MCF 10A (cell line): ENCODE results near the gene SNTG2. TPM values are rescaled to one million over a fixed set of nuclear protein-coding genes. Genes with fewer than 3 reads are reported as not detected.

Experiments
- BruUV-seq: library from RNA; stranded (reverse); fragments of 400-500 nt; replicated peaks from 2 replicates; lab custom pipeline; 2021; lab: Mats Ljungman, UMichigan
- CTCF ChIA-PET: fragments of 300-600 bp; sonication (Branson Sonifier 250); formaldehyde crosslinking; extraction: SDS; loops from one replicate; lab custom pipeline; 2021; ENCODE audit warnings: antibody characterized with exemption, inconsistent platforms; lab: Yijun Ruan, JAX
- POLR2A ChIA-PET: fragments of 300-600, 350-650 bp; sonication (Branson Sonifier 250); formaldehyde crosslinking; extraction: SDS; loops from one replicate; lab custom pipeline; 2020; ENCODE audit warnings: antibody characterized with exemption, inconsistent platforms; lab: Yijun Ruan, JAX
- DNase-seq: peaks from one replicate; pipeline ENCODE4 v3.0.0-alpha.2; 2018; ENCODE audit not compliant: unreplicated experiment
- H3K27ac Mint-ChIP-seq: one replicate; pipeline ENCODE4 v1.8.0; 2022; ENCODE audit warnings: mild to moderate bottlenecking, low read depth, mixed read lengths; ENCODE audit not compliant: unreplicated experiment
- H3K27me3 Mint-ChIP-seq: one replicate; pipeline ENCODE4 v1.8.0; 2022; ENCODE audit warnings: mixed read lengths; ENCODE audit not compliant: insufficient read depth, unreplicated experiment
- H3K36me3 Mint-ChIP-seq: one replicate; pipeline ENCODE4 v1.8.0; 2022; ENCODE audit warnings: mild to moderate bottlenecking, moderate library complexity, mixed read lengths; ENCODE audit not compliant: insufficient read depth, unreplicated experiment
- H3K4me1 Mint-ChIP-seq: one replicate; pipeline ENCODE4 v1.8.0; 2022; ENCODE audit warnings: mixed read lengths; ENCODE audit not compliant: insufficient read depth, unreplicated experiment
- H3K4me3 Mint-ChIP-seq: one replicate; pipeline ENCODE4 v1.8.0; 2022; ENCODE audit warnings: mild to moderate bottlenecking, moderate library complexity, mixed read lengths; ENCODE audit not compliant: unreplicated experiment
- H3K9me3 Mint-ChIP-seq: one replicate; pipeline ENCODE4 v1.8.0; 2022; ENCODE audit warnings: mixed read lengths; ENCODE audit not compliant: unreplicated experiment
- CTCF ChIP-seq: fragments of 200-600 bp; IDR thresholded peaks from one replicate; pipeline ENCODE4 v1.8.0; 2022; ENCODE audit warnings: antibody characterized with exemption, mild to moderate bottlenecking; ENCODE audit not compliant: unreplicated experiment
- intact Hi-C: fragments of 100-400 bp; cut with micrococcal nuclease; formaldehyde crosslinking; loops from 2 replicates; pipeline ENCODE4 v1.14.1; 2022
- total RNA-seq: library from RNA; stranded (reverse); gene quantifications from 2 replicates; pipeline ENCODE4 v1.2.3, GENCODE V29; 2022

Gene SNTG2
- total RNA-seq, 1 experiment from 2014 or later, result not detected

DNA sequence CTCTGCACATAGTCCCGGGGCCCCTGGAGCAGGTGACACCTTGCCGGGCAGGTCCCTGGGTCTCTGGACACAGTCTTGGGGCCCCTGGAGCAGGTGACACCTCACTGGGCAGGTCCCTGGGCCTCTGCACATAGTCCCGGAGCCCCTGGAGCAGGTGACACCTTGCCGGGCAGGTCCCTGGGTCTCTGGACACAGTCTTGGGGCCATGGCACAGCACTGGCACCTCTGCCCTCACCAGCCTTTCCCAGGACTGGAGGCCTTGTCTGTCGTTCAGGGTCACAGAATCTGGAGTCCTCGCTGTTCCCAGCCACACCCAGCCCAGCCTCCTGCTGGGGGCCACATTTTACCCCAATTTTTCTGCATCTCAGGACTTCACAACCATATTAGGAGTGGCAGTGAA lies 464.9 kb downstream of the SNTG2 start:
- Mint-ChIP-seq H3K9me3 (no peaks in the 10 kb centered on the region), H3K36me3 (no peaks in the 10 kb centered on the region), H3K4me1 (no peaks in the 10 kb centered on the region), H3K4me3 (no peak overlapping the region), H3K27ac (no peak overlapping the region), H3K27me3 (peaks cover 6% of the 10 kb centered on the region)
- no peak for TF ChIP-seq CTCF
- ChIA-PET CTCF (no interaction called here), POLR2A (interaction anchor here (0.6 kb wide), 1 partner anchor 645 kb away, joined by 3 read pairs; no protein-coding TSS in a partner anchor)
- no TSS peak for BruUV-seq
- intact Hi-C loops, result no loop called here
- no peak for DNase-seq
